HG02571 (cell line): ENCODE data around the gene PPFIA4.

Experiments
- ATAC-seq: cut with Tn5 transposase; IDR thresholded peaks from one replicate; pipeline ENCODE4 v1.9.1; 2021; ENCODE audit warnings: mild to moderate bottlenecking, moderate library complexity; ENCODE audit not compliant: unreplicated experiment

The PPFIA4 gene

DNA sequence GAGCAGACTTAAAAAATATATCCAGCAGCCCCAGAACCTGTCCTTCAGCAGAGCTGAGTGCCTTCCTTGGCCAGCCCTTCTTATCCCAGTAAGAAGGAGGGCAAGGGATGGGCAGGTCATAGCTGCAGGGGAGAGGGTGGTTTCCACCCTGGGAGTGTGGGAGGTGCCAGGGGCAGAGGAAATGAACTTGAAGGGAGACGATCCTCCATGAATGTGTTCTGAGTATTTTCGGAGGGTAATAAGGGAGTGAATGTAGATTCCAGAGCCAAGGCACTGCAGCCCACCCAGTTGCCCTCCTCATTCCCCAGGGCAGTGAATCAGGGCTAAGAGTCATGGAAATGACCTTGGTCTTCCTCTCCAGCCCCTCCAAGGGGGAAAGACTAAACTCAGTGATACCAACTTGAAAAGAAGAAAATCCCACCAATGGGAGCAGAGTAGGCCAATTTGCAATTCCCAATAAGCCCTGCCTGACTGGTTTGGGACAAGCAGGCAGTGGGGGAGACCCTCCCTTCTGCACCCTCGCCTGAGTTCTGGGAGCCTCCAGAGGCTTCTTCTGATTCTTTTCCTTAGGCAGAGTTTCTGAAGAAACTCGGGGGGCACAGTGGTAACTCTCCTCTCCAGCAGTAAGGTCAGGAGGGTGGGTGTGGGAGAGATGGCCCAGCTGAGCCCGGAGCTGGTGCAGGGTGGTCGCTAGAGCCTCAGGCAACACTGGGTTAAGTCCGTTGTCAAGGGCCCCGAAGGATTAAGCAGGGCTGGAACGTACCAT, 55.4 kb downstream of the PPFIA4 start:
- no peak for ATAC-seq

- ATAC-seq, result no peak
Observed at GRCh38 chr1:203082231-203082505, 55.9 kb downstream of the PPFIA4 start.

- no peak for ATAC-seq
Observed at GRCh38 chr1:203082571-203083462, 56.5 kb downstream of the PPFIA4 start.

DNA sequence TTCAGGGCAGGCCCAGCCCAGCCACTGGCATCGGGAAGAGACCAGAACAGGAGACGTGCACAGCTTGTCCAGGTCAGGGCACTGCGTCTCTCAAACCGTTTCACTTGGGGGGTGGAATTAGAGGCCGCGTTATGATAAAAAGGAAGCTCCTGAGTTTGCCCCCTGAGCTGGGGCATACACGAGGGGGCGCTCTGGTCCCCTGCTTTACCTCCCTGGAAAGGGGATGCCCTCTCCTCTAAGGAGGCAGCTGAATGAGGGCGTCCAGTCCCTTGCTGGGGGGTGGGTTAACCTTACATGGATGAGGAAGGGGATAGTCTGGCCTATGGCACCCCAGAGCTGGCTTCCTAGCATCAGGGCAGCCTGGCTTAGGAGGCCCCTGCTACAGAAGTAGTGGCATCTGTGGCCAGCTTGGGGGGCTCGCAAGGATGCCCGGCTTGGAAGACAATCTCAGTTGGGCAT, 57.2 kb downstream of the PPFIA4 start:
- ATAC-seq, result no peak

DNA sequence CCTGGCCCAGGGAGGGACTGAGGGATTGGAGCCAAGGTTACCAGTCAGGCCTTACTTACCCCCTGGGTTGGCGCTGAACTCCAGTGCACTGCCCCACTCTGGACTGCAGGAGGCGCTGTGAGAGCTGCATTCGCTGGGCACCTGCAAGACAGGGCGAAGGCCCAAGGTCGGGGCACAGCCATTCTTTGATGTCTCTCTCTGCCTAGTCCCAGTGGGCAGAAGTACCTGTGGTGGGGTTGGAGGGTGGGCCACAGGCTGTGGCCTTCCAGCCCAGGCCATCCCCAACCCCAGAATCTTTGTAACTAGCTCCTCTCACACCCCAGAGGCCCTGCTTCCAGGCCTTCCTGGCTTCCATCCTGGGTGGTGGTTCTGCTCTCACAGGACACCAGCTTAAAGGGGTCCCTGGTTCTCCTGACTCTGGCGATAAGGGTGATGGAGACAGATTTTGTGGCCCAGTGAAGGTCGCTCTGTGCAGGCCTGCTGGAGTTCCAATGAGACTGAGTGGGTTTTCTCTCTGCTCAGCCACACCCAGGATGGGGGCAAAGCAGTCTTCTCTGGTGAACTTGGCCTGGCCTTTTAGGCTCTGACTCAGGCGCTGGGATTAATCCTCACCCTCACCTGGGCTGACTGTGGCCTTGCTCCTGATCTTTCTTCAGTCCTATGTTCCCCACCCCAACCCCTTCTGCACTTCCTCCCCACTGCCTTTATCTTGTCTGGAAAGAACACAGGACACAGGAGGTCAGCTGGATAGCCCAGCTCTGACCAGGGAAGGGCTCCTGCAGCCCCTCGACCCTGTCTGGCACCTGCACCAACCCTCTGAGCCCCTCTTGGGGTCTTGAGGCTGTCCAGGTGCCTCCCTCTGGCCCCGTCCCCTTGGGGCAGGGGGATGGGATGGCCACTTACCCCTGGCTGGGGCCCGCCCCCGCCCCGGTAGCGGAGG, 58.6 kb downstream of the PPFIA4 start:
- no peak for ATAC-seq

DNA sequence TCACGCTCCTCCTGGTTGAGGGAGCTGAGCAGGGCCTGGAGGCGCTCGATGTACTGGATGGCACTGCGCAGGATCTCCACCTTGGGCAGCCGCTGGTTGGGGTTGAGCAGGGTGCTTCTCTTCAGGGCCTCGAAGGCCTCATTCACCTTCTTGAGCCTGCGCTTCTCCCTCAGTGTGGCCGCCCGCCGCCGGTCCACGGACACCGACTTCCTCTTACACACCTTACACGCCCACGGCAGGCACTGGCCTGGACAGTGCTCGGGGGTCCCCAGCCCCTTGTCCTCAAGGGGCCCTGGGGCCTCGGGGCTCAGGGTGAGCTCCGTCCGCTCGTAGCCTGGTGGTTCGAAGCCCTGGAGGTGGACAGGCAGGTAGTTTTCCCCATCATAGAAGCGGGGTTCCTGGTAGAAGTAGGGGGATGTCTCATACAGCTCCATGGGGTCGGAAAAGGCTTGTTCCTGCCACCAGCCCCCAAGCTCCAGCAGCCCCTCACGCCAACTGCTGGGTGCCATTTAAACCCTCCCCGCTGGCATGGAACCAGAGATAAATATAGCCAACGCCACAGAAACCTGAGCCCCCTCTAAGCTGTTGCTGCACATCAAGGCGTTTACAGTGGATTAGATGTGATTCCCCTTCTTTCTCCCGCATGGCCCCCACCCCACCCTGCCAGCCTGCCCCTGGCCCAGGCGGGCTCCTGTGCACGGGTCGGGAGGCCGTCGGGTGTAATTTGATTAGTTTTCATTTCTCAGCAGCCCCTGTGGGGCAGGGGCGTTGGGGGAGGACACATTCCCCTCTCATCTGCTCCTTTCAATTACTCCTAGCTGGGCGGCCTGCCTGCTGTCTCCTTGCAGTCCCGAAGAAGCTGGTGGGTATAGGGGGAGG, 59.5 kb downstream of the PPFIA4 start, which contains the start of gene MYOG:
Gene MYOG, minus strand, starts transcription at position 485 of the 879 bp plus-strand sequence. Its CDS starts 51 bp downstream, at position 434.
- no peak for ATAC-seq

DNA sequence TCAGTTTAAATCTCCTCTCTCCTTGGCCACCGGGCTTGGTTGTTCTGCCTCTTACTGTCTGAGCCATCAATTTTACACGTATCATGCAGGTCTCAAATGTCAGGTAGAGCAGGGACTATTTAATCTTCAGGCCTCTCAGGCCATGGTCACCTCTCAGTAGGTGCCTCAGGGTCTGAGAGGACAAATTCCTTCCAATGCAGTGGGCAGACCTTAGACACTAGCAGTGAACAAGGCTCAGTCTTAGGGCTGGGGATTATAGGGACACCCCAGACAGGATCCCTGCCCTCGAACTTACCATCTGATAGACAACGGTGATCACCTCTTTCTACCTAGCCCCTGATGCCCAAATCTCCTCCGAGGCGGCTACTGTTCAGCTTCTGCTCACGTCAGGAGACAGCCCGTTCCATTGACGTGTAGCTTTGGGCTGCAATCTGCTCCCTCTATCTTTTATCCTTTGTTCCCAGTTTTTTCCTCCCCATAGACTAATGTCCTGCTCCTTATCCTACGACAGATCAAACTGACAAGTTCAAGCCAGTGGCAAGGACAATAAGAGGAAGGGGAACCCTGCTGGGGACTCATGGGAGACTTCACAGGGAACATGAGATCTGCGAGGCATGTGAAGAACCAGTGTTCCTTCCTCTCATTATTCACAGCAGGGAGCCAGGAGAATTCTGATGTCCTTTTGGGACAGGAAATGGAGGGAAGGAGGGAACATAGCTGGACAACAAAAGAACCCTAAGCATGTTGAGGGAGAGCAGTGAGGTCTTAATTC, 60.9 kb downstream of the PPFIA4 start:
- ATAC-seq, result no peak

DNA sequence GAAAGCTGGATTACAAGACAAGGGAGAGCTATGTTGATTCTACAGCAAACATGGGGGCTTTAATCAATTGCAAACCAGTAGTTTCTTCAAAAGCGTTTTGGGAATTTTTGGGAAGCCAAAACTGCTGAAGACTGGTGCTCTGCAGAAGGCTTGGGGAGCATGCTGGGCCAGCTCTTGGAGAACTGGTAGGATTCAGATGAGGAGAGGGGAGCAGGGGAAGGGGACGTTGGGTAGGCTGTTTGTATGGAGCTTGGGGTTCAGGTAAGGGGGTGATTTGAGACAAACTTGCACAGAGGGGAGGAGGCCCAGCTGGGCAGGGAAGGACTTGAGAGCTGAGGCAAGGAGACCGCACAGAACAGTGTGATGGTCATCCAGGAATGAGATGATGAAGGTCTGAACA, 62.1 kb downstream of the PPFIA4 start:
- ATAC-seq, result no peak

DNA sequence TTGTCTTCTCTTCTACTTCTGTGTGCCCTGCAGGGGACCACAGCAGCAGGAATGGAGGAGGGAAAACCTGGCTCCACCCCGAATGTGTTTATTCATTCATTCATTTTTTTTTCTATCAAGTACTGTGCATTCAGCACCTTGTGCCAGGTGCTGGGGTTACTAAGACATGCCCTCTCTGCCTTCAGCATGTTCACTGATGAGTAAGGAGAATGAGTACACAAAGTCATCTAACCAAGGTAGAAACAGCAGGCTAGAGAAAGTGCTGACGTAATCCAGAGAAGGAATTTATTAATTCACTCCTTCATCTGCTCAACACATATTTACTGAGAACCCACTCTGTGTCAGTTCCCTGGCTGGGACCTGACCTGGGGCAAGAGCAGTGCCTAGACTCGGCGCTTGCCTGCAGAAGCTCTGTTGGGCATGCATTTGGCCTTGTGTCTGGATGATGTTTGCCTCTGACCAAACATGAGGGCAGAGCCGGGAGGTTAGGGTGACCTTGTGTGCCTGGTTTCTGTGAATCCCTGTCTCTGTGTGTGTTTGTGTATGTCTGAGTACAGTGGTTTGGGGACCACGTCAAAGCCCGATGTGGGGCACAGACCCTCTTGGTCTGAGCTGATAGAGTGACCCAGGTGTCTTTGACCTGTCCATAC, 62.8 kb downstream of the PPFIA4 start:
- ATAC-seq, result no peak

DNA sequence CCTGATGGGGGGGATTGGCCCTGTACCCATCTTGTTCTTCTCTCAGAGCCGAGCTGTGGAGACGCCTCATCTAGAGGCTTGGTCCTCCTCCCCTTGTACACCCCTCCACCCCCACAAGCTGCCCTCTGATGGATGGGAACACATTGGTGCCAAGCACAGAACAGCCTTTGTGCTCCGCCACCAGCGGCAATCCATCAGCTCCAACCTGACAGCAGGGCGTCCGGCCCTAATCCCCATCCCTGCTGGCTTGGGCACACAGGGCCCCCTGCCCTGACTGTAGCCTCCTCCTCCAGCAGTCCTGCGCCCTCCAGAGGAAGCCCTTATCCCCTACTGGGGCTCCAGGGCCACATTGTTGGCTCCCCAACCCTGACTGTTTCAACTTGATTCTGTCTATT, 63.4 kb downstream of the PPFIA4 start:
- no peak for ATAC-seq

DNA sequence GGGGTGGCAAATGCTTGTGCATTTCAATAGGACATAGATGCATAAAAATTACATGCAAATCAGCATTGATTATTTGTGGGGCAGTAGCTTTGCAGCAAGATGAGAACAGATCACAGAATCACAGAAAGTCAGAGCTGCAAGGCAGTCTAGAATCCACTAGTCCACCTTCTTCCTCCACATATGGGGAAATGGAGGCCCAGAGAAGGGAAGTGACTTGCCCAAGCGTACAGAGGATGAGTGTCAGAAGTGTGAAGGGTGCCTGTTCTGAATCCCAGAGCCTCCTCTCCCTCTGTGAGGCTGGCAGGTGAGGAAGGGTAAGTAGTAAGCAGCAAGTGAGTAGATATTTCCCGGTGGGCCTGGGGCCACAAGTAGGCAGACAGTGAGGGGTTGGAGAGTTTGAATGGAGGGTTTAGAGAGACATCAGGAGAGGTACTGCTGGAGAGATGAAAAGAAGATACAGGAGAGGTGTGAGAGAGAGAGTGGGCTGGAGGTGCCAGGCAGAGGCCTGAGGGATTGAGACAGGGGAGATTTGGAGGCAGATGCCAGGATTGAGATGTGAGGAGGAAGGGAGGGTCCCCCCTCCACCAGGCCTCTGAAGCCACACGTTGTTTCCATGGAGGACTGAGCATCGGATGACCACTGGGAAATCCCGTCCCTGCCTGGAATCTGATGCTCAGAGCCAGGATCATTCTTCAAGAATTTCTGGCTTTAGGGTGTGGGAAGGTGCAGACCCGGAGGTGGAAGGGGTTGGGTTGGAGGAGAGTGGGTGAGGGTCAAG, 64.3 kb downstream of the PPFIA4 start:
- no peak for ATAC-seq

- no peak for ATAC-seq
Observed at GRCh38 chr1:203091199-203091477, 64.8 kb downstream of the PPFIA4 start.

- ATAC-seq, result no peak
Observed at GRCh38 chr1:203091761-203092330, 65.6 kb downstream of the PPFIA4 start.

GRCh38 chr1:203093754-203094410, 67.6 kb downstream of the PPFIA4 start:
- ATAC-seq, result no peak

DNA sequence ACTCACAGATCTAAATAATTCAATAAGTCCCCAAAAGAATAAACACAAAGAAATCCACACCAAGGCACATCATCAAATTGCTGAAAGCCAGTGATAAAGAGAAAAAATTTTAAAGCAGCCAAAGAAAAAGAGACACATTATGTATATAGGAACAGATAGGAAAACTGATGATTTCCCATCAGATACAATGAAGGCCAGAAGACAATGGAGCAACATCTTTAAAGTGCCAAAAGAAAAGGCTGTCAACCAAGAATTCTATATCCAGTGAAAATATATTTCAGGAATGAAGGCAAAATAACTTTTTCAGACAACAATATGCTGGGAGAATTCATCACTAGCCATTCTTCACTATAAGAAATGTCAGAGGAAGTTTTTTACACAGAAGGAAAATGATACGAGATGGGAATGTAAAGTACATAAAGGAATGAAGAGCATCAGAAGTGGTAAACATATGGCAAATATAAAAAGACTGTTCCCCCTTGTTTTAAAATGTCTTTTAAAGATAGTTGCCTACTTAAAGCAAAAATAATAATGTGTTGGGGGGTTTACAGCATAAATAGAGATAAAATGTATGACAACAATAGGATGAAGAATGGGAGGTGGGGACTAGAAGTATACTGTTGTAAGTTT, 68.9 kb downstream of the PPFIA4 start:
- ATAC-seq, result no peak

DNA sequence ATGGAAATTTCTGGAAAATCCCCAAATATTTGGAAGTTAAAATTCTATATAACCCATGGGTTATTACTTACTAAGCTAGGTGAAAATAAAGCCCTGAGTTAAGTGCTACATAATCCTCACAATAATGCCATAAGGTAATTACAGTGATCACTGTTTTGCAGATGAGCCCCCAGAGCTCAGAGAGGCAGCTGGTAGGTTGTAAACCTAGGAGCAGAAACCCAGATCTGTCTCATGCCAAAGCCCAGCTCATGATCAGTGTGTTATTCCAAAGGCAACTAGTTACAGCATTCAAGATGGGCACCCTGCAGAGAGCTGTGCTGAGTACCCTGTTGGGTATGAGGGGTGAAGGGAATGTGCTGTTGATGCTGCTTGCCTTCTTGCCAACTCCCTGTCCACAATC, 70.3 kb downstream of the PPFIA4 start:
- no peak for ATAC-seq

DNA sequence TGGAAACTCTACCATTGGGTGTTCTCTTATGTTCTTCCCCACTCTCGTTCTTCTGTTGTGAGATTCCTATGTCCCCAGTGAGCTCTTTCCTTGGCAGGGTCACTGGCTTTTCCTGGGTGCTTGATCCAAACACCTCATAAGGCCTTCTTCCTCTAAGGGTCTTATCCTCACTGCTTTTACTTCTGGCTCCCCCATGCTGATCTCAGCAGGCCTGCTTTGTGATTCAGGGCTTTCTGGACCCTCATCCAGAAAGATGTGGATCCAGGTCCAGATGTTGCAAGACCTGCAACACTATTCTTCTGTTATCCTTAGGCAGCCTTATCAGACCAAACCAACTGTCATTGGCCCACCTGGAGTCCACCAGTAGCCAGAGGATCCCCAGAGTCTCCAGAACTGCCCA, 70.7 kb downstream of the PPFIA4 start:
- no peak for ATAC-seq
